Fibroblast of skin of back (primary cell): ENCODE data around the gene CELSR2.

Experiments
- DNase-seq: peaks from one replicate; pipeline ENCODE4 v3.0.0-alpha.2; 2013

The CELSR2 gene

GRCh38 chr1:109304226-109304920 is 55.0 kb downstream of the CELSR2 start:
- DNase-seq = no peak

GRCh38 chr1:109305991-109306390 is 56.7 kb downstream of the CELSR2 start:
- DNase-seq = peak; percentile 38

GRCh38 chr1:109306832-109307273 is 57.5 kb downstream of the CELSR2 start, which contains the start of gene MYBPHL:
Gene MYBPHL, minus strand, starts transcription at chr1:109307011. Its CDS starts 20 bp downstream, at chr1:109306991.
- DNase-seq = no peak

GRCh38 chr1:109307274-109308021 is 58.1 kb downstream of the CELSR2 start:
- DNase-seq = no peak

DNA sequence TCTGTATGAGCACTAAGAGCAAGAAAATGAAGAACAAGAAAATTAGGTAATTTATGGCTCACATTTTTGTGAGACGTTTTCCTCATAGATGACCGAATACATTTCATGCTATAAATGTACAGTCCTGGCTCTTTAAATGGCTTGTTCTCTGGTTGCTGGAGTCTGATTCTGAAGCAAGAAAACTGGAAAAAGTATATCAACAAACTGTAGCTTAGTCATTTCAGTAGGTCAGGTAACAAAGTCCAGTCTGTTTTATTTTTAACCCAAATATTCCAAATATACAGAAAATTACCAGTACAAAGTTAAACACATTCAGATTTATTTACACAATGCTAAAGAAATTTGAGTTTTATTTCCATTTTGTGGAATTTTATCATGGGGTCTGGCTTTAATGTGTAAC is 60.0 kb downstream of the CELSR2 start:
- no peak for DNase-seq

DNA sequence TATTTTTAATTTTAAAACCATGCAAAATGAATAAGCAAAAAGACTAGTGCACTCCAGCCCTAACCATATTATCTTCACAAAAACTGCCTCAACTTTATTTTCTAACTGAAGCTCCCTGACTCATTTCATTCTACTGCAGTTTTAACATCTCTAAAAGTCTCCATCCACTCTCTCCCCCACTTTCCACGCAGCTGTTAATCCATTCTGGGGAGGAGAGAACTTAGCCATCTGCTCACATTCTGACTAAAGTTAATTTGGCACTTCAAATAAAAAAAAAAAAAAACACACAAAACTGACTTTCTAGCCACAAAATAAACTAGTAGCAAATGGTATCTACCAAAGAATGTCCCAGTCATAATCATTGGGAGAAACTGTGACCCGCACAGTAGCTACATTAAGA is 62.9 kb downstream of the CELSR2 start:
- DNase-seq = no peak

DNA sequence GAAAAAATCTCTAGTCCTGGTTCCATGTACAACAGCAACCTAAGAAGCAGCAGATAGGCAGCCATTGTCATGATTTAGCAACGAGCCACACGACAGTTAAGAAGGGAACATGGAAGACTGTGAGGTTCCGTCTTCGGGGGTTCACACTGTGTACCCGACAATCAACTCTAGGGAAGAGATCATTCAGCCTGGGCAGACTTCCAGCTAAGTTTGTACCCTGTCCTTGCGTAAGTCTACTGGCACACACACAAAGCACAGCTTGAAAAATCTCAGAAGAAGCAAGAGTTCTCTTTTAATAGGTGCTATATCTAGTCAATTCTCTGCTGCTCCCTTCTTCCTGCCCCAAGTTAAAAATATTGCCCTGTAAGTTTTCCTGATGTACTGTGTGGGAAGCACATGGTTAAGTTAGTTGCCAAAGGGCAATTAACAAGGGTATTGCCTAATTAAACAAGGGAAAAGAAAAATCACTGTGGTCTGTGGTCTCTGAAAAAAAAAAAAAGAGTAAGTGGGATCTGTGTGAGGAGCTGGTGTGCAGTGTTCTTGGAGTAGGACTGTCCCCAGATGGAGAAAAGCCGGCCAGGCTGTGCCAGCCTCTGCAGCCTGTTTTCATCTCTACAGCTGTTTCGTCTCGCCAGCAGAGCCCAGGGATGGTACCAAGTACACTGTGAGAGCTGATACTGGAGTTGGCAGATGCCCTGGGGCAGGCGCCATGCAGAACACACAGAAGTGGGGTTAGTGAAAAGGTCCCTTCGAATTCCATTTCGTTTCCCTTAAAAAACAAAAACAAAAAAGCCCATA is 63.8 kb downstream of the CELSR2 start:
- no peak for DNase-seq

- peak; percentile 9 for DNase-seq
These were observed 65.5 kb downstream of the CELSR2 start for GRCh38 chr1:109314795-109315194.

GRCh38 chr1:109315288-109315687 is 65.9 kb downstream of the CELSR2 start:
- no peak for DNase-seq

- DNase-seq = no peak
These were observed 67.2 kb downstream of the CELSR2 start for GRCh38 chr1:109316506-109316905.

DNA sequence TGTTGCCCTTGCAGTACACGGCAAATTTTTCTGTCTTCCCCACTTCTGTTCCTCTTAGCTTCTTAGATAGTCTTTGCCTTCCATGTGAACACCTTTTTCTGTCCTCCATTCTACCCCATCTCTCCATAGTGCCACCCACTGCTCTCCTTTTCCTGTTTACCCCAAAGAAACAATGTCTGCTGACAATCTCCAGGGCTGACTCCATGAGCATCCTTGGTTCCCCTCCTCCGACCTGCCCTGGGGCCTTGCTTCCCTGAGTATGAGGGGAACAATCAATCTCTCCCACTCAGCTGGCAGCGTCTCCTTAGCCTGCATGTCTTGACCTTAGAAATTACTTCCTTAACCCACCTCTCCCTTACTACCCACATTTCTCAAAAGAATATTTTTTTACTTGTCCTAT is 69.8 kb downstream of the CELSR2 start:
- DNase-seq = no peak

DNA sequence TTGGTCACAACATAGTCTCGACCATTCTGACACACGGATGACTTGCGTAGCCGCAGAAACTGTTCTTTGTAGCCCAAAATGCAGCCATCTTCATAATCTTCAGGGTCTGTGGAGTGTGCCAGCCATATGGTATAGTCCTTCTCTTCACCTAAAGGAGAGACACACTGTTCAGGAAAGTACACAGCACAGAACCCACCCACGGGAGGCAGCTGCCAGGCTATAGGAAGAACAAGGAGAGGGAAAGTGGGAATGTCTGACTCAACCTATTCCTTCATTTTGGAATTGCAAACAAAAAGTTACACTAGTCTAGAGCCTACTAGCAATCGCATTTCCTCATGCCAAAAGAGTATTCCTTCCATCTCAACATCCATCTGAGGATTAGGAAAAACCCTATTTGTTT is 73.6 kb downstream of the CELSR2 start:
- no peak for DNase-seq
